K562 (cell line): ENCODE measurements around the gene PPM1M. TPM values are rescaled to one million over a fixed set of nuclear protein-coding genes. Genes with fewer than 3 reads are reported as not detected.

Source experiments
- CBX1 ChIP-seq: sonication (generic); IDR thresholded peaks from 2 replicates; pipeline ENCODE4 v1.6.1; 2016; ENCODE audit warnings: antibody characterized with exemption, low read depth, mild to moderate bottlenecking
- E2F3 ChIP-seq: fragments of 250-450 bp; sonication (Bioruptor Pico); IDR thresholded peaks from 2 replicates; pipeline ENCODE4 v1.4.0; 2020; ENCODE audit warnings: mild to moderate bottlenecking
- NFRKB ChIP-seq: fragments of 450-650 bp; IDR thresholded peaks from 2 replicates; pipeline ENCODE4 v1.6.1; 2016; ENCODE audit warnings: low read depth
- NR1H2 ChIP-seq: sonication (generic); formaldehyde crosslinking; IDR thresholded peaks from 2 replicates; pipeline ENCODE4 v1.4.0; 2020; ENCODE audit warnings: mild to moderate bottlenecking, missing genetic modification reagents
- SMC3 ChIP-seq: conservative IDR thresholded peaks from 2 replicates; pipeline ENCODE4 v1.6.1; 2011; ENCODE audit warnings: low read depth, low read length, improper control_type of control experiment; ENCODE audit not compliant: insufficient read depth
- SP2 ChIP-seq: IDR thresholded peaks from 2 replicates; pipeline ENCODE4 v1.6.1; 2011; ENCODE audit warnings: mild to moderate bottlenecking, low read depth, low read length, moderate library complexity; ENCODE audit not compliant: poor library complexity, severe bottlenecking; ENCODE audit errors: extremely low read depth
- polyA plus RNA-seq, 8 experiments: library from polyadenylated mRNA; depleted of rRNA in 4 of 8; stranded (reverse) in 5 of 8; unstranded in 3 of 8; fragments of >200 nt; fragmentation: Nextera tagmentation in 2 of 8; fragmentation: Illumina TruSeq in 1 of 8; extraction: Ambion mirVana in 2 of 8; extraction: Trizol in 1 of 8; gene quantifications; 2 replicates each; pipeline versions ENCODE4 v1.2.1 to v1.2.3, GENCODE V29; 2011 to 2014; ENCODE audit warnings: inconsistent platforms in 1 of 8, missing spikeins in 1 of 8
- total RNA-seq, 7 experiments: library from RNA; depleted of rRNA in 6 of 7; stranded (reverse); fragments of >200 nt in 6 of 7; fragmentation: Illumina TruSeq in 2 of 7; extraction: Trizol in 2 of 7; gene quantifications; 2 replicates each; pipeline versions ENCODE4 v1.2.1 to v1.2.3, GENCODE V29; 2011 to 2021; ENCODE audit warnings: low replicate concordance in 1 of 7
- TF ChIP-seq, protein P1 (sequence below), 2 experiments: fragments of 150-350 bp in 1 of 2; IDR thresholded peaks; 2 replicates each; pipeline ENCODE4 v1.6.1; 2012 to 2016; ENCODE audit warnings: low read depth in 2 of 2, low read length in 2 of 2, mild to moderate bottlenecking in 1 of 2, moderate library complexity in 1 of 2
- TF ChIP-seq, protein P2 (sequence below): fragments of 450-650 bp; IDR thresholded peaks from 2 replicates; pipeline ENCODE4 v1.7.1; 2018; ENCODE audit warnings: mild to moderate bottlenecking, low read depth; ENCODE audit not compliant: partially characterized antibody
- TF ChIP-seq, protein P3 (sequence below): fragments of 450-650 bp; IDR thresholded peaks from 2 replicates; pipeline ENCODE4 v1.6.1; 2016; ENCODE audit warnings: antibody characterized with exemption
- TF ChIP-seq, protein P4 (sequence below): sonication (generic); formaldehyde crosslinking; IDR thresholded peaks from 2 replicates; pipeline ENCODE4 v1.5.0; 2020; ENCODE audit warnings: missing genetic modification reagents
- TF ChIP-seq, protein P5 (sequence below): fragments of 450-650 bp; IDR thresholded peaks from 2 replicates; pipeline ENCODE4 v1.6.1; 2014; ENCODE audit warnings: low read depth, mild to moderate bottlenecking, moderate library complexity, borderline replicate concordance

PPM1M gene
- total and polyA plus RNA-seq, 9 of the 15 experiments (the other 6 are each of a cell fraction or from before 2014, with no cell fraction given): 1.4 to 9.2 (median 4.4) TPM

DNA sequence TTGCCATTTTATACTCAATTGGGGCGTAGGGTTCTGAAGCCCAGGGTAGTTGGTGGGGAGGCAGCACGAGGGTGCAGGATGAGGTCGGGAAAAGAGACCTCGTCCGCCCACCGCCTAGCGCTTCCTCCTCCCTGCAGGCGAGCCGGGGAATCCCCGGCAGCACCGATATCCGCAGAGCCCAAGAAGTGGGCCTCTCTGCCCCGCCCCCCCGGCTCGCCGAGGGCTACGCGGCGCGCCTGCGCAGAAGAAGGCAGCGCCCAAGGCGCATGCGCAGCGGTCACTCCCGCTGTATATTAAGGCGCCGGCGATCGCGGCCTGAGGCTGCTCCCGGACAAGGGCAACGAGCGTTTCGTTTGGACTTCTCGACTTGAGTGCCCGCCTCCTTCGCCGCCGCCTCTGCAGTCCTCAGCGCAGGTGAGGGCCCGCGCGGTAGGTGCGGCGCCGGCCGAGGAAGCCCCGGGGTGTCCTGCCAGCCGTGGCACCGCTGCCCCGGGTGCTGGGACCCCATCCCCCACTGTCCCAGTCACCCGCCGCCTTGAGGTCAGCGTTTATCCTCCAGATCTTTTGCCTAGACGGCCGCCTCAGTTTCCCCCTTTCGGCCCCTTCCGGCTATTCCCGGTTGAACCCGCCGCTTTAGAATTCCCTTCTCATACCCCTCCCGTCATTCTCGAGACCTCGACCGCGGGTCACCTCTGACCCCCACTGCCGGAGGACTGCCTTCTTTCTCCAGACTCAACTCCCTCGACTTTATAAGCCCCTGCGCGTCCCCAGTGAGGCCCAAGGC is 47.5 kb upstream of the PPM1M start, which contains the start of gene ALAS1 (continued):
- TF ChIP-seq, protein P1, sequence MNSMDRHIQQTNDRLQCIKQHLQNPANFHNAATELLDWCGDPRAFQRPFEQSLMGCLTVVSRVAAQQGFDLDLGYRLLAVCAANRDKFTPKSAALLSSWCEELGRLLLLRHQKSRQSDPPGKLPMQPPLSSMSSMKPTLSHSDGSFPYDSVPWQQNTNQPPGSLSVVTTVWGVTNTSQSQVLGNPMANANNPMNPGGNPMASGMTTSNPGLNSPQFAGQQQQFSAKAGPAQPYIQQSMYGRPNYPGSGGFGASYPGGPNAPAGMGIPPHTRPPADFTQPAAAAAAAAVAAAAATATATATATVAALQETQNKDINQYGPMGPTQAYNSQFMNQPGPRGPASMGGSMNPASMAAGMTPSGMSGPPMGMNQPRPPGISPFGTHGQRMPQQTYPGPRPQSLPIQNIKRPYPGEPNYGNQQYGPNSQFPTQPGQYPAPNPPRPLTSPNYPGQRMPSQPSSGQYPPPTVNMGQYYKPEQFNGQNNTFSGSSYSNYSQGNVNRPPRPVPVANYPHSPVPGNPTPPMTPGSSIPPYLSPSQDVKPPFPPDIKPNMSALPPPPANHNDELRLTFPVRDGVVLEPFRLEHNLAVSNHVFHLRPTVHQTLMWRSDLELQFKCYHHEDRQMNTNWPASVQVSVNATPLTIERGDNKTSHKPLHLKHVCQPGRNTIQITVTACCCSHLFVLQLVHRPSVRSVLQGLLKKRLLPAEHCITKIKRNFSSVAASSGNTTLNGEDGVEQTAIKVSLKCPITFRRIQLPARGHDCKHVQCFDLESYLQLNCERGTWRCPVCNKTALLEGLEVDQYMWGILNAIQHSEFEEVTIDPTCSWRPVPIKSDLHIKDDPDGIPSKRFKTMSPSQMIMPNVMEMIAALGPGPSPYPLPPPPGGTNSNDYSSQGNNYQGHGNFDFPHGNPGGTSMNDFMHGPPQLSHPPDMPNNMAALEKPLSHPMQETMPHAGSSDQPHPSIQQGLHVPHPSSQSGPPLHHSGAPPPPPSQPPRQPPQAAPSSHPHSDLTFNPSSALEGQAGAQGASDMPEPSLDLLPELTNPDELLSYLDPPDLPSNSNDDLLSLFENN (IDR thresholded peaks at IDR 0.05; ENCODE audit: low read depth in 2 of 2, low read length in 2 of 2): no peak
- TF ChIP-seq, protein P2, sequence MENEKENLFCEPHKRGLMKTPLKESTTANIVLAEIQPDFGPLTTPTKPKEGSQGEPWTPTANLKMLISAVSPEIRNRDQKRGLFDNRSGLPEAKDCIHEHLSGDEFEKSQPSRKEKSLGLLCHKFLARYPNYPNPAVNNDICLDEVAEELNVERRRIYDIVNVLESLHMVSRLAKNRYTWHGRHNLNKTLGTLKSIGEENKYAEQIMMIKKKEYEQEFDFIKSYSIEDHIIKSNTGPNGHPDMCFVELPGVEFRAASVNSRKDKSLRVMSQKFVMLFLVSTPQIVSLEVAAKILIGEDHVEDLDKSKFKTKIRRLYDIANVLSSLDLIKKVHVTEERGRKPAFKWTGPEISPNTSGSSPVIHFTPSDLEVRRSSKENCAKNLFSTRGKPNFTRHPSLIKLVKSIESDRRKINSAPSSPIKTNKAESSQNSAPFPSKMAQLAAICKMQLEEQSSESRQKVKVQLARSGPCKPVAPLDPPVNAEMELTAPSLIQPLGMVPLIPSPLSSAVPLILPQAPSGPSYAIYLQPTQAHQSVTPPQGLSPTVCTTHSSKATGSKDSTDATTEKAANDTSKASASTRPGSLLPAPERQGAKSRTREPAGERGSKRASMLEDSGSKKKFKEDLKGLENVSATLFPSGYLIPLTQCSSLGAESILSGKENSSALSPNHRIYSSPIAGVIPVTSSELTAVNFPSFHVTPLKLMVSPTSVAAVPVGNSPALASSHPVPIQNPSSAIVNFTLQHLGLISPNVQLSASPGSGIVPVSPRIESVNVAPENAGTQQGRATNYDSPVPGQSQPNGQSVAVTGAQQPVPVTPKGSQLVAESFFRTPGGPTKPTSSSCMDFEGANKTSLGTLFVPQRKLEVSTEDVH: no peak
- TF ChIP-seq, protein P3, sequence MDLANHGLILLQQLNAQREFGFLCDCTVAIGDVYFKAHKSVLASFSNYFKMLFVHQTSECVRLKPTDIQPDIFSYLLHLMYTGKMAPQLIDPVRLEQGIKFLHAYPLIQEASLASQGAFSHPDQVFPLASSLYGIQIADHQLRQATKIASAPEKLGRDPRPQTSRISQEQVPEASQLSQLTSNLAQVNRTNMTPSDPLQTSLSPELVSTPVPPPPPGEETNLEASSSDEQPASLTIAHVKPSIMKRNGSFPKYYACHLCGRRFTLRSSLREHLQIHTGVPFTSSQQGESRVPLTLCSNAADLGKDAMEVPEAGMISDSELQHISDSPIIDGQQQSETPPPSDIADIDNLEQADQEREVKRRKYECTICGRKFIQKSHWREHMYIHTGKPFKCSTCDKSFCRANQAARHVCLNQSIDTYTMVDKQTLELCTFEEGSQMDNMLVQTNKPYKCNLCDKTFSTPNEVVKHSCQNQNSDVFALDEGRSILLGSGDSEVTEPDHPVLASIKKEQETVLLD: peak; percentile 97
- TF ChIP-seq CBX1: no peak
- TF ChIP-seq NFRKB: 0 out of 2 replicates have a peak, but pooled peaks have one; percentile 6
- no peak for TF ChIP-seq NR1H2
- TF ChIP-seq, protein P4, sequence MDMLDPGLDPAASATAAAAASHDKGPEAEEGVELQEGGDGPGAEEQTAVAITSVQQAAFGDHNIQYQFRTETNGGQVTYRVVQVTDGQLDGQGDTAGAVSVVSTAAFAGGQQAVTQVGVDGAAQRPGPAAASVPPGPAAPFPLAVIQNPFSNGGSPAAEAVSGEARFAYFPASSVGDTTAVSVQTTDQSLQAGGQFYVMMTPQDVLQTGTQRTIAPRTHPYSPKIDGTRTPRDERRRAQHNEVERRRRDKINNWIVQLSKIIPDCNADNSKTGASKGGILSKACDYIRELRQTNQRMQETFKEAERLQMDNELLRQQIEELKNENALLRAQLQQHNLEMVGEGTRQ: no peak
- TF ChIP-seq SP2: no peak
- no peak for TF ChIP-seq SMC3
- TF ChIP-seq, protein P5, sequence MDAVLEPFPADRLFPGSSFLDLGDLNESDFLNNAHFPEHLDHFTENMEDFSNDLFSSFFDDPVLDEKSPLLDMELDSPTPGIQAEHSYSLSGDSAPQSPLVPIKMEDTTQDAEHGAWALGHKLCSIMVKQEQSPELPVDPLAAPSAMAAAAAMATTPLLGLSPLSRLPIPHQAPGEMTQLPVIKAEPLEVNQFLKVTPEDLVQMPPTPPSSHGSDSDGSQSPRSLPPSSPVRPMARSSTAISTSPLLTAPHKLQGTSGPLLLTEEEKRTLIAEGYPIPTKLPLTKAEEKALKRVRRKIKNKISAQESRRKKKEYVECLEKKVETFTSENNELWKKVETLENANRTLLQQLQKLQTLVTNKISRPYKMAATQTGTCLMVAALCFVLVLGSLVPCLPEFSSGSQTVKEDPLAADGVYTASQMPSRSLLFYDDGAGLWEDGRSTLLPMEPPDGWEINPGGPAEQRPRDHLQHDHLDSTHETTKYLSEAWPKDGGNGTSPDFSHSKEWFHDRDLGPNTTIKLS: no peak
- TF ChIP-seq E2F3 (CRISPR knock-in tag): no peak; the same call in 1 of the 2 replicates
